HepG2 (cell line): ENCODE results near the gene SLC15A1. TPM values are rescaled to one million over a fixed set of nuclear protein-coding genes. Genes with fewer than 3 reads are reported as not detected.

Experiments used
- ATAC-seq: fragments of 200-7000 bp; cut with Tn5 transposase; 3 replicates; pipeline ENCODE4 v1.9.1; 2020; ENCODE audit warnings: mild to moderate bottlenecking, moderate library complexity
- BruUV-seq: library from RNA; stranded (reverse); fragments of 400-500 nt; replicated peaks from 2 replicates; lab custom pipeline; 2021; lab: Mats Ljungman, UMichigan
- CTCF ChIA-PET: fragments of 300-600 bp; formaldehyde crosslinking; extraction: SDS; loops from one replicate; lab custom pipeline; 2021; ENCODE audit warnings: low total read pairs, inconsistent platforms, low intra/inter-chr PET ratio; lab: Yijun Ruan, JAX
- POLR2A ChIA-PET: fragments of 350-600 bp; sonication (Branson Sonifier 250); formaldehyde crosslinking; loops from one replicate; lab custom pipeline; 2020; ENCODE audit warnings: antibody characterized with exemption, inconsistent platforms; lab: Yijun Ruan, JAX
- DNase-seq: peaks from one replicate; pipeline ENCODE4 v3.0.0-alpha.2; 2015; ENCODE audit warnings: low spot score
- FAIRE-seq: peaks from 3 replicates; lab custom pipeline; 2011; peaks lifted over from hg19 to GRCh38; lab: Jason Lieb, UNC
- H2AFZ ChIP-seq: one replicate; pipeline ENCODE4 v1.6.1; 2011; ENCODE audit warnings: low read length, inconsistent platforms
- H3K27ac ChIP-seq: fragments of 300-600 bp; 3 replicates; pipeline ENCODE4 v1.8.0; 2011; ENCODE audit warnings: mixed run types, mild to moderate bottlenecking, mixed read lengths, low read length, inconsistent platforms; ENCODE audit not compliant: insufficient read depth; ENCODE audit errors: extremely low read length
- H3K27me3 ChIP-seq, 2 experiments: fragments of 200-600 bp in 1 of 2; 2 replicates in 1 of 2; 3 replicates in 1 of 2; pipeline versions ENCODE4 v1.6.0 to v1.8.0; 2011; ENCODE audit warnings: low read length in 2 of 2, mild to moderate bottlenecking in 2 of 2, moderate library complexity in 2 of 2, inconsistent platforms in 1 of 2; ENCODE audit not compliant: insufficient read depth in 2 of 2, control insufficient read depth in 1 of 2
- H3K36me3 ChIP-seq, 2 experiments: fragments of 200-600 bp in 1 of 2; replicated peaks in 1 of 2; 2 replicates in 1 of 2; 3 replicates in 1 of 2; pipeline versions ENCODE4 v1.5.1 to v1.8.0; 2011; ENCODE audit warnings: low read length in 2 of 2, inconsistent platforms in 1 of 2; ENCODE audit not compliant: insufficient read depth in 2 of 2, control insufficient read depth in 1 of 2
- H3K4me1 ChIP-seq: 2 replicates; pipeline ENCODE4 v1.5.1; 2012; ENCODE audit warnings: low read length, inconsistent platforms; ENCODE audit not compliant: insufficient read depth
- H3K4me2 ChIP-seq: 2 replicates; pipeline ENCODE4 v1.6.0; 2011; ENCODE audit warnings: low read depth, low read length, inconsistent platforms
- H3K4me3 ChIP-seq, 3 experiments: fragments of 200-600 bp in 1 of 3; sonication (generic), shearing (Covaris generic) in 1 of 3; replicated peaks in 1 of 3; 2 replicates each; pipeline ENCODE4 v1.5.1; 2011 to 2016; ENCODE audit warnings: low read length in 3 of 3, inconsistent platforms in 2 of 3, low read depth in 2 of 3, mild to moderate bottlenecking in 2 of 3, control low read depth in 1 of 3, mixed read lengths in 1 of 3; ENCODE audit not compliant: insufficient read depth in 1 of 3
- H3K79me2 ChIP-seq: one replicate; pipeline ENCODE4 v1.6.1; 2011; ENCODE audit warnings: low read length, inconsistent platforms; ENCODE audit not compliant: insufficient read depth
- H3K9ac ChIP-seq: 2 replicates; pipeline ENCODE4 v1.6.0; 2011; ENCODE audit warnings: mild to moderate bottlenecking, low read depth, low read length, inconsistent platforms; ENCODE audit not compliant: insufficient read depth
- H3K9me3 ChIP-seq: 2 replicates; pipeline ENCODE4 v1.5.1; 2012; ENCODE audit warnings: mild to moderate bottlenecking, low read length
- H4K20me1 ChIP-seq: 2 replicates; pipeline ENCODE4 v1.6.0; 2011; ENCODE audit warnings: inconsistent platforms, mild to moderate bottlenecking, low read length, moderate library complexity; ENCODE audit not compliant: insufficient read depth
- FIP1L1 ChIP-seq: fragments of 200-400 bp; formaldehyde crosslinking; IDR thresholded peaks from 2 replicates; pipeline ENCODE4 v1.6.1; 2018; ENCODE audit warnings: low read depth, mild to moderate bottlenecking, low read length, moderate library complexity, borderline replicate concordance; ENCODE audit not compliant: insufficient read depth
- NR3C1 ChIP-seq: sonication (generic); formaldehyde crosslinking; IDR thresholded peaks from 2 replicates; pipeline ENCODE4 v1.4.0; 2020; ENCODE audit warnings: missing genetic modification reagents
- REPIN1 ChIP-seq: sonication (generic); formaldehyde crosslinking; IDR thresholded peaks from 2 replicates; pipeline ENCODE4 v1.8.0; 2022; ENCODE audit warnings: missing genetic modification reagents, low read depth, mild to moderate bottlenecking, borderline replicate concordance
- WGBS: methylation state at CpG from one replicate; pipeline ENCODE4 v1.1.6; 2017; ENCODE audit warnings: low lambda C conversion rate; 5-methylcytosine and 5-hydroxymethylcytosine counted together
- in situ Hi-C: cut with HindIII; loops from 2 replicates; pipeline ENCODE4 v1.10.0; 2017; ENCODE audit warnings: low pct_unique_long_range_greater_than_20kb; ENCODE audit not compliant: extremely low pct_ligation_motif_present
- intact Hi-C: fragments of 100-400 bp; cut with micrococcal nuclease; formaldehyde crosslinking; loops from one replicate; pipeline ENCODE4 v1.10.0; 2022; ENCODE audit not compliant: unreplicated experiment
- polyA plus RNA-seq, 8 experiments: library from polyadenylated mRNA; depleted of rRNA in 3 of 8; stranded (reverse) in 7 of 8; unstranded in 1 of 8; fragments of >200 nt; fragmentation: Illumina TruSeq in 4 of 8; extraction: Trizol in 4 of 8; gene quantifications; 2 replicates each; pipeline versions ENCODE4 v1.2.1 to v1.2.3, GENCODE V29; 2011 to 2016; ENCODE audit warnings: low read depth in 4 of 8, missing spikeins in 1 of 8, mixed read lengths in 1 of 8; ENCODE audit not compliant: insufficient read depth in 1 of 8
- total RNA-seq, 5 experiments: library from RNA; depleted of rRNA; stranded (reverse); fragments of >200 nt; fragmentation: Illumina TruSeq; extraction: Trizol; gene quantifications; 2 replicates each; pipeline ENCODE4 v1.2.3, GENCODE V29; 2016; ENCODE audit warnings: low read depth in 1 of 5
- TF ChIP-seq, protein P1 (sequence below): sonication (generic); formaldehyde crosslinking; IDR thresholded peaks from 2 replicates; pipeline ENCODE4 v1.8.0; 2022; ENCODE audit warnings: mild to moderate bottlenecking, missing genetic modification reagents, borderline replicate concordance

SLC15A1 gene
- total and polyA plus RNA-seq, 2 of the 13 experiments (the other 11 are each of a cell fraction or from before 2014, with no cell fraction given) = 0.17 to 0.20 TPM

DNA sequence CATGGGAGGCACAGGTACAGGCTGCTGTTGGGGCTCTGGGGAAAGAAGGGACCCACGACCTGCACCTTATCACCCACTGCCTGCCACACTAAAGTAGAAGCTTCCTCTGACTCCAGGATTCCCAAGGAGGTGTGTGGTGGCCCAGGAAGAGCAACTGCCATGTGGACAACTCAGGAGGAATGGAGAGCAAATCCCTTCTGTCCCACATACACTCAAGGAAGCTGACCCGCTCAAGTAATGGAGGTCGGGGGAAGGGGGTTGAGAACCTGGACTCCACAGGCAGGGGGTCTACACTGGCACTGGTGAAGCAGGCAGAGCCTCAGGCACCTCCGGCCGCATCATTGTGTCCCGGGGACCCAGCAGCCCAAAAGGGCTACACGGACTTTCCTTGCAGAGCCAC is 29.4 kb upstream of the SLC15A1 start:
- ChIA-PET CTCF (no interaction called here), POLR2A (no interaction called here)
- no peak for ATAC-seq
- in situ Hi-C loops (no loop called here), intact Hi-C loops (no loop called here)
- DNase-seq = no peak
- BruUV-seq = no TSS peak
- H2AFZ ChIP-seq = no peak overlapping the region
- H3K9me3 ChIP-seq = no peaks in the 10 kb centered on the region
- H3K4me2 ChIP-seq = no peak overlapping the region
- peaks cover 0 to 17% of the 10 kb centered on the region in 2 experiments; a peak in 3 of 5 replicates for H3K27me3 ChIP-seq
- H3K36me3 ChIP-seq = no peaks in the 10 kb centered on the region
- no peak overlapping the region for H3K9ac ChIP-seq
- no peaks in the 10 kb centered on the region for H3K79me2 ChIP-seq
- 69% methylated on average over 5 of the region's 7 CpGs for WGBS
- H3K27ac ChIP-seq = no peak overlapping the region
- FAIRE-seq = no peak
- H3K4me1 ChIP-seq = peaks cover under 1% of the 10 kb centered on the region; the same call in 1 of the 2 replicates
- no peaks in the 10 kb centered on the region for H4K20me1 ChIP-seq
- no peak overlapping the region for H3K4me3 ChIP-seq
- TF ChIP-seq, protein P1, sequence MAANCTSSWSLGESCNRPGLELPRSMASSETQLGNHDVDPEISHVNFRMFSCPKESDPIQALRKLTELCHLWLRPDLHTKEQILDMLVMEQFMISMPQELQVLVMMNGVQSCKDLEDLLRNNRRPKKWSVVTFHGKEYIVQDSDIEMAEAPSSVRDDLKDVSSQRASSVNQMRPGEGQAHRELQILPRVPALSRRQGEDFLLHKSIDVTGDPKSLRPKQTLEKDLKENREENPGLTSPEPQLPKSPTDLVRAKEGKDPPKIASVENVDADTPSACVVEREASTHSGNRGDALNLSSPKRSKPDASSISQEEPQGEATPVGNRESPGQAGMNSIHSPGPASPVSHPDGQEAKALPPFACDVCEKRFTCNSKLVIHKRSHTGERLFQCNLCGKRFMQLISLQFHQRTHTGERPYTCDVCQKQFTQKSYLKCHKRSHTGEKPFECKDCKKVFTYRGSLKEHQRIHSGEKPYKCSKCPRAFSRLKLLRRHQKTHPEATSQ (CRISPR knock-in tag) = no peak
- no peak for TF ChIP-seq REPIN1 (CRISPR knock-in tag)

GRCh38 chr13:98781470-98781869 is 29.0 kb upstream of the SLC15A1 start:
- H3K4me2 ChIP-seq = no peak overlapping the region
- FAIRE-seq = no peak
- TF ChIP-seq FIP1L1 (no peak), NR3C1 (CRISPR knock-in tag) (no peak)
- no peak overlapping the region for H3K9ac ChIP-seq
- H2AFZ ChIP-seq = no peak overlapping the region
- no peaks in the 10 kb centered on the region for H3K36me3 ChIP-seq
- ChIA-PET POLR2A (no interaction called here), CTCF (no interaction called here)
- no peak overlapping the region for H3K27ac ChIP-seq
- peaks cover 5% of the 10 kb centered on the region for H3K4me1 ChIP-seq
- intact Hi-C loops (no loop called here), in situ Hi-C loops (no loop called here)
- WGBS = 34% methylated on average over 7 of the region's 11 CpGs
- DNase-seq = no peak
- H3K27me3 ChIP-seq = peaks cover 0 to 12% of the 10 kb centered on the region in 2 experiments; a peak in 3 of 5 replicates
- H3K9me3 ChIP-seq = no peaks in the 10 kb centered on the region
- no TSS peak for BruUV-seq
- no peaks in the 10 kb centered on the region for H3K79me2 ChIP-seq
- ATAC-seq = no peak
- no peaks in the 10 kb centered on the region for H4K20me1 ChIP-seq
- H3K4me3 ChIP-seq = no peak overlapping the region
